Hepatocyte (in vitro differentiated cells): ENCODE data around the gene TSPAN32. TPM values are rescaled to one million over a fixed set of nuclear protein-coding genes. Genes with fewer than 3 reads are reported as not detected.
A peak's percentile ranks its signal among the peaks of the same experiment; 100 is the strongest.

Experiments used
- DNase-seq: peaks from one replicate; pipeline ENCODE4 v3.0.0-alpha.2; 2016; ENCODE audit warnings: low spot score
- H2AFZ ChIP-seq: fragments of 200-600 bp; sonication (generic); 2 replicates; pipeline ENCODE4 v1.6.0; 2016; ENCODE audit warnings: antibody characterized with exemption, mild to moderate bottlenecking
- H3K27ac ChIP-seq: fragments of 200-600 bp; sonication (generic); 2 replicates; pipeline ENCODE4 v1.5.1; 2016; ENCODE audit warnings: mild to moderate bottlenecking
- H3K27me3 ChIP-seq: fragments of 200-600 bp; sonication (generic); 2 replicates; pipeline ENCODE4 v1.6.1; 2016
- H3K36me3 ChIP-seq: fragments of 200-600 bp; sonication (generic); replicated peaks from 2 replicates; pipeline ENCODE4 v1.5.1; 2016; ENCODE audit warnings: low read depth; ENCODE audit not compliant: insufficient read depth
- H3K4me1 ChIP-seq: fragments of 200-600 bp; sonication (generic); 2 replicates; pipeline ENCODE4 v1.5.1; 2016; ENCODE audit warnings: mild to moderate bottlenecking, moderate library complexity; ENCODE audit not compliant: insufficient read depth
- H3K4me2 ChIP-seq: fragments of 200-600 bp; sonication (generic); 2 replicates; pipeline ENCODE4 v1.6.0; 2016
- H3K4me3 ChIP-seq: fragments of 200-600 bp; sonication (generic); 2 replicates; pipeline ENCODE4 v1.5.1; 2016; ENCODE audit warnings: mild to moderate bottlenecking
- H3K79me2 ChIP-seq: fragments of 200-600 bp; sonication (generic); 2 replicates; pipeline ENCODE4 v1.6.0; 2017; ENCODE audit warnings: mild to moderate bottlenecking
- H3K9me2 ChIP-seq: fragments of 200-600 bp; sonication (generic); replicated peaks from 2 replicates; pipeline ENCODE4 v1.6.0; 2017; ENCODE audit warnings: mild to moderate bottlenecking; ENCODE audit not compliant: insufficient read depth
- H3K9me3 ChIP-seq: fragments of 200-600 bp; sonication (generic); 2 replicates; pipeline ENCODE4 v1.5.1; 2016; ENCODE audit warnings: low read depth, mild to moderate bottlenecking
- H4K20me1 ChIP-seq: fragments of 200-600 bp; sonication (generic); 2 replicates; pipeline ENCODE4 v1.6.0; 2016; ENCODE audit warnings: mild to moderate bottlenecking; ENCODE audit not compliant: insufficient read depth, poor library complexity, severe bottlenecking
- EZH2 ChIP-seq: fragments of 200-600 bp; sonication (generic); IDR thresholded peaks from 2 replicates; pipeline ENCODE4 v1.6.1; 2016; ENCODE audit warnings: antibody characterized with exemption, mild to moderate bottlenecking, borderline replicate concordance
- EZH2phosphoT487 ChIP-seq: fragments of 200-600 bp; sonication (generic); IDR thresholded peaks from one replicate; pipeline ENCODE4 v1.6.1; 2018; ENCODE audit warnings: antibody characterized with exemption, mild to moderate bottlenecking, low read depth, moderate library complexity; ENCODE audit not compliant: unreplicated experiment, severe bottlenecking
- WGBS: methylation state at CpG from one replicate; pipeline ENCODE4 v1.1.6; 2016; ENCODE audit warnings: low lambda C conversion rate; ENCODE audit errors: missing lambda C conversion rate; 5-methylcytosine and 5-hydroxymethylcytosine counted together
- polyA plus RNA-seq: library from polyadenylated mRNA; unstranded; fragments of >200 nt; fragmentation: Nextera tagmentation; extraction: Ambion mirVana; gene quantifications from 2 replicates; pipeline ENCODE4 v1.2.1, GENCODE V29; 2016
- total RNA-seq: library from RNA; depleted of rRNA; stranded (reverse); fragments of >200 nt; gene quantifications from 2 replicates; pipeline ENCODE4 v1.2.3, GENCODE V29; 2014
- TF ChIP-seq, protein P1 (sequence below): fragments of 200-600 bp; sonication (generic); IDR thresholded peaks from 2 replicates; pipeline ENCODE4 v1.5.1; 2016; ENCODE audit warnings: antibody characterized with exemption, mild to moderate bottlenecking; ENCODE audit not compliant: poor library complexity

Gene TSPAN32
- total and polyA plus RNA-seq, 2 experiments from 2014 or later, result 1.5 to 4.8 TPM

DNA sequence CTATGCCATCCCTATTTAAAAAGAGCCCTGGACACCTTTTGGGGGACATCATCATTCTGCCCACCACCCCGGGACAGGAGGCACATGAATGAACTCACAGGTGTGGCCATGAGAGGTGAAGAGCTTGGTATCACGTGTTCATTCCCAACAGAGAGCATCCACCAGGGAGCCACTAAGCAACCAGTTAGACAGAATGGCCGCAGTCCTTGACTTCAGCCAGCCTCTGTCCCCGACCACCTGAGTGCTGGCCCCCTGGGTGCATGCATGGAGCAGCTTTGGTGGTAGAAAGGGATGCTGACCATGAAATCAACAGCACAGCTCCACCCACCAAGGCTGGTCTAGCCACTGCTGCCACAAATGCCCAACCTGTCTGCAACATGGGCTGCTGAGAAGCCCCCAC, 44.2 kb downstream of the TSPAN32 start:
- no peak overlapping the region for H3K4me2 ChIP-seq
- H2AFZ ChIP-seq, result no peak overlapping the region
- no peaks in the 10 kb centered on the region for H3K4me1 ChIP-seq
- no peak overlapping the region for H3K4me3 ChIP-seq
- 73% methylated on average over 4 of the region's 4 CpGs for WGBS
- no peak for DNase-seq
- no peaks in the 10 kb centered on the region for H3K9me3 ChIP-seq
- no peak for TF ChIP-seq EZH2
- H3K27me3 ChIP-seq, result no peaks in the 10 kb centered on the region
- no peaks in the 10 kb centered on the region for H4K20me1 ChIP-seq
- H3K27ac ChIP-seq, result no peak overlapping the region
- no peaks in the 10 kb centered on the region for H3K79me2 ChIP-seq
- H3K9me2 ChIP-seq, result no peaks in the 10 kb centered on the region
- no peaks in the 10 kb centered on the region for H3K36me3 ChIP-seq

DNA sequence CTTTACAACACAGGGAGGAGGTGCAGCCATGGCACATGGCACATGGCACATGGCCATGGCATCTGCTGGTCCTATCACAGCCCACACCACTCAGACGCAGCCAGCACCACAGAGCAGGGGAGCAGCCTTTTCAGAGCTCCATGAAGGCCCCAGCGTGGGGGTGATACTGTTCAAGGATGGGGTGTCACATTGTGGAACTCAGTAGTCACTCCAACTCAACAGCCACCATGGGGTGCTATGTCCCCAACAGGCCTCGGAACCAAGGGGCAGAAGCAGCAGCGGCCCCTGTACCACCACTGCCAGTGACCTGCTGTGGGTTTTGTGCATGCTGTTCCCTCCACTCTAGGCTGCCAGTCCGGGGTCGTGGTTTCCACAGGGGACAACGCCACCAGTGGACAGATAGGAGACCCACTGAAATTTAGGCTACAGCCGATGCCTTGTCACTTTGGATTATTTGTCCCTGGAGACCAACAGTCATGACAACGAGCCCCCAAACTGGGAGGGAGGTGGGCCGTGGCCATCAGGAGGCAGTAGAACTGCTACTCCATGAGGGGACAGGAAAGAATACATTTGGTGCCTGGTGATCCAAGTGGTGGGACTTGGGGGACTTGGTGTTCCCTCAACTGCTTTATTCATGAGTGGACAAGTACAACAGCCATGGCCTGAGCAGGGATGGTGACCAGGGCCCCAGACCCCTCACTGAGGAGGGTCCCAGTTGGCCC, 44.9 kb downstream of the TSPAN32 start:
- H3K36me3 ChIP-seq, result no peaks in the 10 kb centered on the region
- H4K20me1 ChIP-seq, result no peaks in the 10 kb centered on the region
- H3K79me2 ChIP-seq, result no peaks in the 10 kb centered on the region
- H3K9me3 ChIP-seq, result no peaks in the 10 kb centered on the region
- no peak overlapping the region for H3K27ac ChIP-seq
- H3K4me3 ChIP-seq, result no peak overlapping the region
- H2AFZ ChIP-seq, result no peak overlapping the region
- 80% methylated on average over 10 of the region's 10 CpGs for WGBS
- H3K27me3 ChIP-seq, result no peaks in the 10 kb centered on the region
- no peaks in the 10 kb centered on the region for H3K4me1 ChIP-seq
- TF ChIP-seq EZH2 (no peak), EZH2phosphoT487 (no peak)
- TF ChIP-seq, protein P1, sequence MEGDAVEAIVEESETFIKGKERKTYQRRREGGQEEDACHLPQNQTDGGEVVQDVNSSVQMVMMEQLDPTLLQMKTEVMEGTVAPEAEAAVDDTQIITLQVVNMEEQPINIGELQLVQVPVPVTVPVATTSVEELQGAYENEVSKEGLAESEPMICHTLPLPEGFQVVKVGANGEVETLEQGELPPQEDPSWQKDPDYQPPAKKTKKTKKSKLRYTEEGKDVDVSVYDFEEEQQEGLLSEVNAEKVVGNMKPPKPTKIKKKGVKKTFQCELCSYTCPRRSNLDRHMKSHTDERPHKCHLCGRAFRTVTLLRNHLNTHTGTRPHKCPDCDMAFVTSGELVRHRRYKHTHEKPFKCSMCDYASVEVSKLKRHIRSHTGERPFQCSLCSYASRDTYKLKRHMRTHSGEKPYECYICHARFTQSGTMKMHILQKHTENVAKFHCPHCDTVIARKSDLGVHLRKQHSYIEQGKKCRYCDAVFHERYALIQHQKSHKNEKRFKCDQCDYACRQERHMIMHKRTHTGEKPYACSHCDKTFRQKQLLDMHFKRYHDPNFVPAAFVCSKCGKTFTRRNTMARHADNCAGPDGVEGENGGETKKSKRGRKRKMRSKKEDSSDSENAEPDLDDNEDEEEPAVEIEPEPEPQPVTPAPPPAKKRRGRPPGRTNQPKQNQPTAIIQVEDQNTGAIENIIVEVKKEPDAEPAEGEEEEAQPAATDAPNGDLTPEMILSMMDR, result no peak
- no peak overlapping the region for H3K4me2 ChIP-seq
- H3K9me2 ChIP-seq, result no peaks in the 10 kb centered on the region
- DNase-seq, result no peak

DNA sequence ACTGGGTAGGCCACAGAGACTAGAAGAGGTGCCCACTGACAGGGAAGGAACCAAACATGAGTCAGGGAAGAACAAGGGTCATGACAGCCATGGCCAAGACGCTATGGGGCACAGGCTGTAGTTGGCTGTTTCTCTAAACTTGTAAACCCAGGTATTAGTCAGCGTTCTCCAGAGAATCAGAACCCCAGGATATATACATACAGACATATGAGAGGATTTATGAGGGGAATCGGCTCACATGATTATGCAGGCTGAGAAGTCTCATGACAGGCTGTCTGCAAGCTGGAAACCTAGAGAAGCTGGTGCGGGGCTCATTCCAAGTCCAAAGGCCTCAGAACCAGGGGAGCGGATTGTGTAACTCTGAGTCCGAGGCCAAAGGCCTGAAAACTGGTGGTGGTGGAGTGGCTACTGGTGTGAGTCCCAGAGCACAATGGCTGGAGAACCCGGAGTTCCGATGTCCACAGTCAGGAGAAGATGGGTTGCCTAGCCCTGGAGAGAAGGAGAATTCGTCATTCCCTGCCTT, 45.6 kb downstream of the TSPAN32 start:
- WGBS, result 76% methylated on average over 9 of the region's 9 CpGs
- H3K27me3 ChIP-seq, result no peaks in the 10 kb centered on the region
- H3K4me1 ChIP-seq, result no peaks in the 10 kb centered on the region
- no peaks in the 10 kb centered on the region for H3K9me3 ChIP-seq
- no peak overlapping the region for H3K27ac ChIP-seq
- no peak overlapping the region for H3K4me2 ChIP-seq
- H2AFZ ChIP-seq, result no peak overlapping the region
- no peak overlapping the region for H3K4me3 ChIP-seq
- H3K79me2 ChIP-seq, result no peaks in the 10 kb centered on the region
- H4K20me1 ChIP-seq, result no peaks in the 10 kb centered on the region
- H3K9me2 ChIP-seq, result no peaks in the 10 kb centered on the region
- TF ChIP-seq, protein P1, result no peak
- TF ChIP-seq EZH2 (no peak), EZH2phosphoT487 (no peak)
- no peaks in the 10 kb centered on the region for H3K36me3 ChIP-seq
- peak; percentile 24 for DNase-seq

DNA sequence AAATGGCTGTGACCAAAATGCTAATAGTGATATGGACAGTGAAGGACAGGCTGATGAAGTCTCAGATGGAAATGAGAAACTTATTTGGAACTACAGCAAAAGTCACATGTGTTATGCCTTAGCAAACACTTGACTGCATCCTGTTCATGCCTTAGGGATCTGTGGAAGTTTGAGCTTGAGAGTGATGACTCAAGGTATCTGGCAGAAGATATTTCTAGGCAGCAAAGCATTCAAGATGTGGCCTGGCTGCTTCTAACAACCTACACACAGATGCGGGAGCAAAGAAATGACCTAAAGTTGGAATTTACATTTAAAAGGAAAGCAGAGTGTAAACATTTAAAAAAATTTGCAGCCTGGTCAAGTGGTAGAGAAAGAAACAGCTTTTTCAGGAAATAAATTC, 47.2 kb downstream of the TSPAN32 start:
- no peaks in the 10 kb centered on the region for H3K4me1 ChIP-seq
- H2AFZ ChIP-seq, result no peak overlapping the region
- no peak for DNase-seq
- H3K27ac ChIP-seq, result no peak overlapping the region
- H3K9me3 ChIP-seq, result no peaks in the 10 kb centered on the region
- TF ChIP-seq EZH2phosphoT487, result no peak
- TF ChIP-seq, protein P1, result no peak
- TF ChIP-seq EZH2, result no peak
- H3K4me2 ChIP-seq, result no peak overlapping the region
- H3K36me3 ChIP-seq, result no peaks in the 10 kb centered on the region
- H3K4me3 ChIP-seq, result no peak overlapping the region
- no peaks in the 10 kb centered on the region for H3K27me3 ChIP-seq
- 94% methylated on average over 1 of the region's 1 CpG for WGBS
- no peaks in the 10 kb centered on the region for H3K79me2 ChIP-seq
- H4K20me1 ChIP-seq, result no peaks in the 10 kb centered on the region
- no peaks in the 10 kb centered on the region for H3K9me2 ChIP-seq
